MCF 10A (cell line): Measurements from ENCODE around the gene MYO5A. TPM values are rescaled to one million over a fixed set of nuclear protein-coding genes. Genes with fewer than 3 reads are reported as not detected.
A peak's percentile ranks its signal among the peaks of the same experiment; 100 is the strongest.

Experiments used
- BruUV-seq: library from RNA; stranded (reverse); fragments of 400-500 nt; replicated peaks from 2 replicates; lab custom pipeline; 2021; lab: Mats Ljungman, UMichigan
- CTCF ChIA-PET: fragments of 300-600 bp; sonication (Branson Sonifier 250); formaldehyde crosslinking; extraction: SDS; loops from one replicate; lab custom pipeline; 2021; ENCODE audit warnings: antibody characterized with exemption, inconsistent platforms; lab: Yijun Ruan, JAX
- POLR2A ChIA-PET: fragments of 300-600, 350-650 bp; sonication (Branson Sonifier 250); formaldehyde crosslinking; extraction: SDS; loops from one replicate; lab custom pipeline; 2020; ENCODE audit warnings: antibody characterized with exemption, inconsistent platforms; lab: Yijun Ruan, JAX
- DNase-seq: peaks from one replicate; pipeline ENCODE4 v3.0.0-alpha.2; 2018; ENCODE audit not compliant: unreplicated experiment
- H3K27ac Mint-ChIP-seq: one replicate; pipeline ENCODE4 v1.8.0; 2022; ENCODE audit warnings: mild to moderate bottlenecking, low read depth, mixed read lengths; ENCODE audit not compliant: unreplicated experiment
- H3K27me3 Mint-ChIP-seq: one replicate; pipeline ENCODE4 v1.8.0; 2022; ENCODE audit warnings: mixed read lengths; ENCODE audit not compliant: insufficient read depth, unreplicated experiment
- H3K36me3 Mint-ChIP-seq: one replicate; pipeline ENCODE4 v1.8.0; 2022; ENCODE audit warnings: mild to moderate bottlenecking, moderate library complexity, mixed read lengths; ENCODE audit not compliant: insufficient read depth, unreplicated experiment
- H3K4me1 Mint-ChIP-seq: one replicate; pipeline ENCODE4 v1.8.0; 2022; ENCODE audit warnings: mixed read lengths; ENCODE audit not compliant: insufficient read depth, unreplicated experiment
- H3K4me3 Mint-ChIP-seq: one replicate; pipeline ENCODE4 v1.8.0; 2022; ENCODE audit warnings: mild to moderate bottlenecking, moderate library complexity, mixed read lengths; ENCODE audit not compliant: unreplicated experiment
- H3K9me3 Mint-ChIP-seq: one replicate; pipeline ENCODE4 v1.8.0; 2022; ENCODE audit warnings: mixed read lengths; ENCODE audit not compliant: unreplicated experiment
- CTCF ChIP-seq: fragments of 200-600 bp; IDR thresholded peaks from one replicate; pipeline ENCODE4 v1.8.0; 2022; ENCODE audit warnings: antibody characterized with exemption, mild to moderate bottlenecking; ENCODE audit not compliant: unreplicated experiment
- intact Hi-C: fragments of 100-400 bp; cut with micrococcal nuclease; formaldehyde crosslinking; loops from 2 replicates; pipeline ENCODE4 v1.14.1; 2022
- total RNA-seq: library from RNA; stranded (reverse); gene quantifications from 2 replicates; pipeline ENCODE4 v1.2.3, GENCODE V29; 2022

The MYO5A gene
- total RNA-seq, 1 experiment from 2014 or later = 28.9 TPM

- no peak for DNase-seq
- H3K4me1 Mint-ChIP-seq = no peaks in the 10 kb centered on the region
- H3K9me3 Mint-ChIP-seq = no peaks in the 10 kb centered on the region
- no peak for TF ChIP-seq CTCF
- ChIA-PET CTCF (interaction anchor here (0.8 to 4.7 kb wide), 3 partner anchors 8 to 21 kb away, joined by 3 to 29 read pairs (median 3); no protein-coding TSS in a partner anchor), POLR2A (interaction anchor here (0.7 kb wide), 1 partner anchor 18 kb away, joined by 3 read pairs; no protein-coding TSS in a partner anchor)
- H3K27ac Mint-ChIP-seq = no peak overlapping the region
- BruUV-seq = no TSS peak
- intact Hi-C loops = no loop called here
- no peak overlapping the region for H3K4me3 Mint-ChIP-seq
- no peaks in the 10 kb centered on the region for H3K27me3 Mint-ChIP-seq
- H3K36me3 Mint-ChIP-seq = peaks cover 79% of the 10 kb centered on the region
These were observed 251.1 kb downstream of the MYO5A start for GRCh38 chr15:52277575-52277974.

- DNase-seq = no peak
- POLR2A ChIA-PET = no interaction called here
- Mint-ChIP-seq H3K27me3 (no peaks in the 10 kb centered on the region), H3K4me1 (no peaks in the 10 kb centered on the region), H3K9me3 (no peaks in the 10 kb centered on the region), H3K36me3 (peaks cover 88% of the 10 kb centered on the region), H3K27ac (peak overlapping the region; percentile 69), H3K4me3 (no peak overlapping the region)
- TF ChIP-seq CTCF = no peak
- intact Hi-C loops = no loop called here
- no TSS peak for BruUV-seq
- CTCF ChIA-PET = interaction anchor here (4.7 kb wide), 1 partner anchor 20 kb away, joined by 29 read pairs; no protein-coding TSS in a partner anchor
These were observed 252.4 kb downstream of the MYO5A start for GRCh38 chr15:52276256-52276770.

- H3K36me3 Mint-ChIP-seq = peaks cover 38% of the 10 kb centered on the region
- H3K9me3 Mint-ChIP-seq = no peaks in the 10 kb centered on the region
- H3K4me3 Mint-ChIP-seq = no peak overlapping the region
- ChIA-PET CTCF (interaction anchor here (0.6 to 1.6 kb wide), 3 partner anchors 13 to 414 kb away, joined by 3 to 5 read pairs (median 3); no protein-coding TSS in a partner anchor), POLR2A (no interaction called here)
- peak overlapping the region; percentile 90 for H3K27ac Mint-ChIP-seq
- no peak for DNase-seq
- no TSS peak for BruUV-seq
- no peak for TF ChIP-seq CTCF
- no peaks in the 10 kb centered on the region for H3K27me3 Mint-ChIP-seq
- intact Hi-C loops = no loop called here
- H3K4me1 Mint-ChIP-seq = peaks cover 25% of the 10 kb centered on the region
These were observed 265.0 kb downstream of the MYO5A start for GRCh38 chr15:52263563-52264282.

GRCh38 chr15:52262364-52262763 lies 266.3 kb downstream of the MYO5A start:
- Mint-ChIP-seq H3K9me3 (no peaks in the 10 kb centered on the region), H3K27me3 (no peaks in the 10 kb centered on the region), H3K4me1 (peaks cover 25% of the 10 kb centered on the region), H3K36me3 (peaks cover 24% of the 10 kb centered on the region), H3K27ac (peak overlapping the region; percentile 90), H3K4me3 (peak overlapping the region; percentile 4)
- intact Hi-C loops = no loop called here
- ChIA-PET CTCF (interaction anchor here (0.6 to 1.6 kb wide), 7 partner anchors 10 to 681 kb away, joined by 3 to 5 read pairs (median 3); no protein-coding TSS in a partner anchor), POLR2A (interaction anchor here (0.9 to 2.0 kb wide), 11 partner anchors 9 to 304 kb away, joined by 3 to 12 read pairs (median 5); partner anchors contain the start of gene MYO5C)
- peak; percentile 33 for DNase-seq
- no TSS peak for BruUV-seq
- TF ChIP-seq CTCF = no peak
